SK-N-MC (cell line): ENCODE data around the gene GNAI3.

Source experiments
- EZH2 ChIP-seq: fragments of 200-600 bp; sonication (generic); IDR thresholded peaks from one replicate; pipeline ENCODE4 v1.6.1; 2017; ENCODE audit warnings: antibody characterized with exemption
- POLR2AphosphoS5 ChIP-seq: IDR thresholded peaks from 2 replicates; pipeline ENCODE4 v1.6.1; 2012; ENCODE audit warnings: mild to moderate bottlenecking, low read depth, low read length, borderline replicate concordance

DNA sequence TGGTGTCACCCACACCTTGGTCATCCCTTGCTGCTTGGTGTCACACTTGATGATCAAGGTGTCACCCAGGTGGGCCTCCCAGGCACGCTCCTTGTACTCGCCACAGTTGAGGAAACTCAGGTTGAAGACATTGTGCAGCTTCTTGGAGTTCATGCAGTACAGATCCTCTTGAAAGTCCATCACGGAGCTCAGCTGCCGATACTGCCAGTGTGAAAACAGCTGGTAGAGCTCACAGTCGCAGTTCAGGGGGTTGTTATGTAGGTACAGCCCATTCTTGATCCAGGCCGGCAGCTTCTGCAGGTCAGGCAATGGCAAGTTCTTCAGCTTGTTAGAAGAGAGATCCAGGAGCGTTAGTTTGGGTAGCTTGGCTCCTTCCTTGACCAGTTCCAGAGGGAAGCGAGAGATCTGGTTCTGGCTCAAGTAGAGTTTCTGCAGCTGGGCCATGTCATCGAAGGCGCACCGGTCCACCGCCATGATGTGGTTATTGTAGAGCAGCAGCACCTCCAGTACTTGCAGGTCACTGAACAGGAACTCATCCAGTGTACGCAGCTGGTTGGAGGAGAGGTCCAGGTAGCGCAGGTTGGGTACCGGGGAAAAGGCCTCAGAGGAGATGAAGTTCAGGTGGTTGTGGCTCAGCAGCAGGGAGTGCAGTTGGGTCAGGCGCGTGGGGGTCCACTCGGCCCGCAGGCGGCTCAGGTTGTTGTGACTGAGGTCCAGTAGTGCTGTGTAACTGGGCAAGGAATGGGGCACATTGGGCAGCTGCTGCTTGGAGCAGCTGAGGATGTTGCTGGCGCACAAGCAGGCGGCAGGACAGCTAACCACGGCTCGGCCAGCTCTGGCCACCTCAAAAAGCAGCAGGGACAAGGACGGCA, 40.2 kb upstream of the GNAI3 start:
- TF ChIP-seq EZH2 (no peak), POLR2AphosphoS5 (no peak)
